HL-60 (cell line): ENCODE data around the gene EPB42.

ENCODE experiments used
- DNase-seq, 2 experiments: peaks; one replicate each; pipeline ENCODE4 v3.0.0-alpha.2; 2010 to 2020; ENCODE audit warnings: low read depth in 1 of 2, low spot score in 1 of 2
- H3K27ac ChIP-seq: fragments of 250-450 bp; sonication (Bioruptor Pico); replicated peaks from 2 replicates; pipeline ENCODE4 v1.5.1; 2020; ENCODE audit warnings: mild to moderate bottlenecking, moderate library complexity
- H3K27me3 ChIP-seq: fragments of 250-450 bp; sonication (Bioruptor Pico); 2 replicates; pipeline ENCODE4 v1.5.1; 2021; ENCODE audit warnings: mild to moderate bottlenecking, moderate library complexity; ENCODE audit not compliant: insufficient read depth, poor library complexity, severe bottlenecking
- H3K4me3 ChIP-seq: replicated peaks from 2 replicates; pipeline ENCODE4 v1.5.1; 2011; ENCODE audit warnings: mild to moderate bottlenecking, control low read depth, low read length; ENCODE audit not compliant: insufficient read depth
- CTCF ChIP-seq: IDR thresholded peaks from one replicate; pipeline ENCODE4 v1.5.1; 2011; ENCODE audit warnings: low read length, control low read depth, inconsistent platforms; ENCODE audit not compliant: insufficient read depth
- GABPA ChIP-seq: IDR thresholded peaks from 2 replicates; pipeline ENCODE4 v1.6.1; 2012; ENCODE audit warnings: low read depth
- POLR2AphosphoS5 ChIP-seq: IDR thresholded peaks from 2 replicates; pipeline ENCODE4 v1.6.1; 2012; ENCODE audit warnings: low read depth
- REST ChIP-seq: IDR thresholded peaks from 2 replicates; pipeline ENCODE4 v1.6.1; 2012; ENCODE audit warnings: low read depth; ENCODE audit not compliant: insufficient replicate concordance
- SPI1 ChIP-seq: IDR thresholded peaks from 2 replicates; pipeline ENCODE4 v1.6.1; 2012; ENCODE audit warnings: low read depth, mild to moderate bottlenecking, borderline replicate concordance

Gene EPB42

GRCh38 chr15:43238671-43239131, 17.9 kb upstream of the EPB42 start:
- peak in 1 of 2 experiments; percentile 33 for DNase-seq
- H3K27me3 ChIP-seq = no peaks in the 10 kb centered on the region
- H3K27ac ChIP-seq = peak overlapping the region; percentile 87
- TF ChIP-seq GABPA (no peak), SPI1 (peak; percentile 53; the same call in 1 of the 2 replicates)
- peak overlapping the region; percentile 19; the same call in 1 of the 2 replicates for H3K4me3 ChIP-seq

GRCh38 chr15:43237842-43238470, 17.1 kb upstream of the EPB42 start:
- DNase-seq = no peak
- H3K27me3 ChIP-seq = no peaks in the 10 kb centered on the region
- H3K4me3 ChIP-seq = peak overlapping the region; percentile 19
- TF ChIP-seq GABPA = no peak
- no peak for TF ChIP-seq SPI1
- TF ChIP-seq POLR2AphosphoS5 = no peak
- no peak for TF ChIP-seq REST
- peak overlapping the region; percentile 87 for H3K27ac ChIP-seq

GRCh38 chr15:43235536-43235935, 14.7 kb upstream of the EPB42 start:
- no peak for DNase-seq
- no peak for TF ChIP-seq REST
- TF ChIP-seq CTCF = no peak
- TF ChIP-seq SPI1 = no peak
- H3K27ac ChIP-seq = no peak overlapping the region
- H3K4me3 ChIP-seq = no peak overlapping the region
- H3K27me3 ChIP-seq = no peaks in the 10 kb centered on the region

GRCh38 chr15:43232289-43232874, 11.6 kb upstream of the EPB42 start:
- DNase-seq = no peak
- TF ChIP-seq REST = no peak
- no peak for TF ChIP-seq CTCF
- no peaks in the 10 kb centered on the region for H3K27me3 ChIP-seq
- H3K4me3 ChIP-seq = no peak overlapping the region
- H3K27ac ChIP-seq = no peak overlapping the region
